ENCODE measurements around the gene MIDN. TPM values are rescaled to one million over a fixed set of nuclear protein-coding genes. Genes with fewer than 3 reads are reported as not detected.

Gene MIDN
- total and polyA plus RNA-seq, 2 donors (not counting 1 experiment from before 2014, with no cell fraction given) = 12.0 to 18.8 TPM

GRCh38 chr19:1294688-1295087 lies 46.3 kb downstream of the MIDN start:
- no peak for DNase-seq (ENCODE audit: low read depth in 2 of 2)
- no peak for TF ChIP-seq EZH2 (IDR thresholded peaks at IDR 0.05; ENCODE audit: low read length, missing control alignments)
- TF ChIP-seq, protein P1, sequence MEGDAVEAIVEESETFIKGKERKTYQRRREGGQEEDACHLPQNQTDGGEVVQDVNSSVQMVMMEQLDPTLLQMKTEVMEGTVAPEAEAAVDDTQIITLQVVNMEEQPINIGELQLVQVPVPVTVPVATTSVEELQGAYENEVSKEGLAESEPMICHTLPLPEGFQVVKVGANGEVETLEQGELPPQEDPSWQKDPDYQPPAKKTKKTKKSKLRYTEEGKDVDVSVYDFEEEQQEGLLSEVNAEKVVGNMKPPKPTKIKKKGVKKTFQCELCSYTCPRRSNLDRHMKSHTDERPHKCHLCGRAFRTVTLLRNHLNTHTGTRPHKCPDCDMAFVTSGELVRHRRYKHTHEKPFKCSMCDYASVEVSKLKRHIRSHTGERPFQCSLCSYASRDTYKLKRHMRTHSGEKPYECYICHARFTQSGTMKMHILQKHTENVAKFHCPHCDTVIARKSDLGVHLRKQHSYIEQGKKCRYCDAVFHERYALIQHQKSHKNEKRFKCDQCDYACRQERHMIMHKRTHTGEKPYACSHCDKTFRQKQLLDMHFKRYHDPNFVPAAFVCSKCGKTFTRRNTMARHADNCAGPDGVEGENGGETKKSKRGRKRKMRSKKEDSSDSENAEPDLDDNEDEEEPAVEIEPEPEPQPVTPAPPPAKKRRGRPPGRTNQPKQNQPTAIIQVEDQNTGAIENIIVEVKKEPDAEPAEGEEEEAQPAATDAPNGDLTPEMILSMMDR (conservative IDR thresholded peaks at IDR 0.05 in 1 of 2, IDR thresholded peaks at IDR 0.05 in 1 of 2; ENCODE audit: low read depth in 1 of 2, low read length in 2 of 2) = no peak
- Histone ChIP-seq H3K27ac (ENCODE audit: insufficient read depth, low read length) (no peak overlapping the region), H4K20me1 (ENCODE audit: control insufficient read depth, extremely low read depth, insufficient read depth, low read length) (no peaks in the 10 kb centered on the region), H3K9ac (ENCODE audit: insufficient read depth, low read length) (no peak overlapping the region), H3K36me3 (ENCODE audit: control insufficient read depth, insufficient read depth, low read length) (no peaks in the 10 kb centered on the region), H3K79me2 (ENCODE audit: control insufficient read depth, insufficient read depth, low read length) (no peaks in the 10 kb centered on the region), H3K9me3 (ENCODE audit: control insufficient read depth, insufficient read depth, low read depth, low read length) (no peaks in the 10 kb centered on the region), H3K4me1 (ENCODE audit: control insufficient read depth, extremely low read depth, insufficient read depth, low read length) (no peaks in the 10 kb centered on the region), H3K4me2 (ENCODE audit: extremely low read depth, insufficient read depth, low read length) (no peak overlapping the region), H3K4me3 (replicated peaks in 1 of 4; ENCODE audit: control extremely low read depth in 1 of 4, insufficient read depth in 1 of 4, low read depth in 3 of 4, low read length in 4 of 4) (no peak overlapping the region), H2AFZ (ENCODE audit: low read length) (no peak overlapping the region), H3K27me3 (ENCODE audit: control insufficient read depth, insufficient read depth, low read length) (no peaks in the 10 kb centered on the region)

GRCh38 chr19:1295169-1296012 lies 47.0 kb downstream of the MIDN start:
- no peaks in the 10 kb centered on the region for H4K20me1 ChIP-seq (ENCODE audit: control insufficient read depth, extremely low read depth, insufficient read depth, low read length)
- no peak overlapping the region for H3K27ac ChIP-seq (ENCODE audit: insufficient read depth, low read length)
- H3K9ac ChIP-seq (ENCODE audit: insufficient read depth, low read length) = no peak overlapping the region
- no peaks in the 10 kb centered on the region for H3K27me3 ChIP-seq (ENCODE audit: control insufficient read depth, insufficient read depth, low read length)
- no peaks in the 10 kb centered on the region for H3K4me1 ChIP-seq (ENCODE audit: control insufficient read depth, extremely low read depth, insufficient read depth, low read length)
- H3K4me2 ChIP-seq (ENCODE audit: extremely low read depth, insufficient read depth, low read length) = peak overlapping the region; percentile 13
- no peaks in the 10 kb centered on the region for H3K79me2 ChIP-seq (ENCODE audit: control insufficient read depth, insufficient read depth, low read length)
- no peaks in the 10 kb centered on the region for H3K36me3 ChIP-seq (ENCODE audit: control insufficient read depth, insufficient read depth, low read length)
- H3K4me3 ChIP-seq (replicated peaks in 1 of 4; ENCODE audit: control extremely low read depth in 1 of 4, insufficient read depth in 1 of 4, low read depth in 3 of 4, low read length in 4 of 4) = no peak overlapping the region
- TF ChIP-seq, protein P1 (conservative IDR thresholded peaks at IDR 0.05 in 1 of 2, IDR thresholded peaks at IDR 0.05 in 1 of 2; ENCODE audit: low read depth in 1 of 2, low read length in 2 of 2) = no peak
- no peak for TF ChIP-seq EZH2 (IDR thresholded peaks at IDR 0.05; ENCODE audit: low read length, missing control alignments)
- no peak overlapping the region for H2AFZ ChIP-seq (ENCODE audit: low read length)
- no peak for DNase-seq (ENCODE audit: low read depth in 2 of 2)
- no peaks in the 10 kb centered on the region for H3K9me3 ChIP-seq (ENCODE audit: control insufficient read depth, insufficient read depth, low read depth, low read length)

DNA sequence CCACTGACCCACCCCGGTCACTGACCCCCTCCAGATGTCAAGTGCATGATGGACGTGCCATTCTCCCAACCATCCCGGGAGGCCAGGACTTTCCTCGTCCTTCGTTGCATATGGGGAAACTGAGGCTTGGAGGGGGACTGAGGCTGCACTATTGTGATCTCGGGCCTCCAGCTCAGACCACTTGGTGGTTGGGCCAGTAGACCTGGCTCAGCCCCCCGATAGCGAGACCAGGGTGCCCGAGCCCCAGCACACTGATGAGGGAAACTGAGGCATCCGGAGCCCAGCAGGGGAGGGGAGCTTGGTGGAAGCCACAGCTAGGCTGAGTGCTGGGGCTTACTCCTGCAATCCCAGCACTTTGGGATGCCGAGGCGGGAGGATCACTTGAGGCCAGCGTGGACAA lies 47.7 kb downstream of the MIDN start:
- H3K27me3 ChIP-seq (ENCODE audit: control insufficient read depth, insufficient read depth, low read length) = no peaks in the 10 kb centered on the region
- H3K9me3 ChIP-seq (ENCODE audit: control insufficient read depth, insufficient read depth, low read depth, low read length) = no peaks in the 10 kb centered on the region
- no peak overlapping the region for H3K27ac ChIP-seq (ENCODE audit: insufficient read depth, low read length)
- DNase-seq (ENCODE audit: low read depth in 2 of 2) = no peak
- H4K20me1 ChIP-seq (ENCODE audit: control insufficient read depth, extremely low read depth, insufficient read depth, low read length) = no peaks in the 10 kb centered on the region
- no peaks in the 10 kb centered on the region for H3K36me3 ChIP-seq (ENCODE audit: control insufficient read depth, insufficient read depth, low read length)
- no peak overlapping the region for H3K4me3 ChIP-seq (replicated peaks in 1 of 4; ENCODE audit: control extremely low read depth in 1 of 4, insufficient read depth in 1 of 4, low read depth in 3 of 4, low read length in 4 of 4)
- no peaks in the 10 kb centered on the region for H3K79me2 ChIP-seq (ENCODE audit: control insufficient read depth, insufficient read depth, low read length)
- TF ChIP-seq, protein P1 (conservative IDR thresholded peaks at IDR 0.05 in 1 of 2, IDR thresholded peaks at IDR 0.05 in 1 of 2; ENCODE audit: low read depth in 1 of 2, low read length in 2 of 2) = no peak
- no peak for TF ChIP-seq EZH2 (IDR thresholded peaks at IDR 0.05; ENCODE audit: low read length, missing control alignments)
- no peak overlapping the region for H3K4me2 ChIP-seq (ENCODE audit: extremely low read depth, insufficient read depth, low read length)
- H2AFZ ChIP-seq (ENCODE audit: low read length) = no peak overlapping the region
- no peaks in the 10 kb centered on the region for H3K4me1 ChIP-seq (ENCODE audit: control insufficient read depth, extremely low read depth, insufficient read depth, low read length)
- no peak overlapping the region for H3K9ac ChIP-seq (ENCODE audit: insufficient read depth, low read length)
